HepG2 (cell line): ENCODE results near the gene CTNNA3. TPM values are rescaled to one million over a fixed set of nuclear protein-coding genes. Genes with fewer than 3 reads are reported as not detected.

ENCODE experiments used
- ATAC-seq: fragments of 200-7000 bp; cut with Tn5 transposase; 3 replicates; pipeline ENCODE4 v1.9.1; 2020; ENCODE audit warnings: mild to moderate bottlenecking, moderate library complexity
- BruUV-seq: library from RNA; stranded (reverse); fragments of 400-500 nt; replicated peaks from 2 replicates; lab custom pipeline; 2021; lab: Mats Ljungman, UMichigan
- CTCF ChIA-PET: fragments of 300-600 bp; formaldehyde crosslinking; extraction: SDS; loops from one replicate; lab custom pipeline; 2021; ENCODE audit warnings: low total read pairs, inconsistent platforms, low intra/inter-chr PET ratio; lab: Yijun Ruan, JAX
- POLR2A ChIA-PET: fragments of 350-600 bp; sonication (Branson Sonifier 250); formaldehyde crosslinking; loops from one replicate; lab custom pipeline; 2020; ENCODE audit warnings: antibody characterized with exemption, inconsistent platforms; lab: Yijun Ruan, JAX
- DNase-seq: peaks from one replicate; pipeline ENCODE4 v3.0.0-alpha.2; 2015; ENCODE audit warnings: low spot score
- FAIRE-seq: peaks from 3 replicates; lab custom pipeline; 2011; peaks lifted over from hg19 to GRCh38; lab: Jason Lieb, UNC
- H2AFZ ChIP-seq: one replicate; pipeline ENCODE4 v1.6.1; 2011; ENCODE audit warnings: low read length, inconsistent platforms
- H3K27ac ChIP-seq: fragments of 300-600 bp; 3 replicates; pipeline ENCODE4 v1.8.0; 2011; ENCODE audit warnings: mixed run types, mild to moderate bottlenecking, mixed read lengths, low read length, inconsistent platforms; ENCODE audit not compliant: insufficient read depth; ENCODE audit errors: extremely low read length
- H3K27me3 ChIP-seq, 2 experiments: fragments of 200-600 bp in 1 of 2; 2 replicates in 1 of 2; 3 replicates in 1 of 2; pipeline versions ENCODE4 v1.6.0 to v1.8.0; 2011; ENCODE audit warnings: low read length in 2 of 2, mild to moderate bottlenecking in 2 of 2, moderate library complexity in 2 of 2, inconsistent platforms in 1 of 2; ENCODE audit not compliant: insufficient read depth in 2 of 2, control insufficient read depth in 1 of 2
- H3K36me3 ChIP-seq, 2 experiments: fragments of 200-600 bp in 1 of 2; replicated peaks in 1 of 2; 2 replicates in 1 of 2; 3 replicates in 1 of 2; pipeline versions ENCODE4 v1.5.1 to v1.8.0; 2011; ENCODE audit warnings: low read length in 2 of 2, inconsistent platforms in 1 of 2; ENCODE audit not compliant: insufficient read depth in 2 of 2, control insufficient read depth in 1 of 2
- H3K4me1 ChIP-seq: 2 replicates; pipeline ENCODE4 v1.5.1; 2012; ENCODE audit warnings: low read length, inconsistent platforms; ENCODE audit not compliant: insufficient read depth
- H3K4me2 ChIP-seq: 2 replicates; pipeline ENCODE4 v1.6.0; 2011; ENCODE audit warnings: low read depth, low read length, inconsistent platforms
- H3K4me3 ChIP-seq, 3 experiments: fragments of 200-600 bp in 1 of 3; sonication (generic), shearing (Covaris generic) in 1 of 3; replicated peaks in 1 of 3; 2 replicates each; pipeline ENCODE4 v1.5.1; 2011 to 2016; ENCODE audit warnings: low read length in 3 of 3, inconsistent platforms in 2 of 3, low read depth in 2 of 3, mild to moderate bottlenecking in 2 of 3, control low read depth in 1 of 3, mixed read lengths in 1 of 3; ENCODE audit not compliant: insufficient read depth in 1 of 3
- H3K79me2 ChIP-seq: one replicate; pipeline ENCODE4 v1.6.1; 2011; ENCODE audit warnings: low read length, inconsistent platforms; ENCODE audit not compliant: insufficient read depth
- H3K9ac ChIP-seq: 2 replicates; pipeline ENCODE4 v1.6.0; 2011; ENCODE audit warnings: mild to moderate bottlenecking, low read depth, low read length, inconsistent platforms; ENCODE audit not compliant: insufficient read depth
- H3K9me3 ChIP-seq: 2 replicates; pipeline ENCODE4 v1.5.1; 2012; ENCODE audit warnings: mild to moderate bottlenecking, low read length
- H4K20me1 ChIP-seq: 2 replicates; pipeline ENCODE4 v1.6.0; 2011; ENCODE audit warnings: inconsistent platforms, mild to moderate bottlenecking, low read length, moderate library complexity; ENCODE audit not compliant: insufficient read depth
- CEBPG ChIP-seq: IDR thresholded peaks from 2 replicates; pipeline ENCODE4 v1.6.1; 2016
- CHD2 ChIP-seq: IDR thresholded peaks from 2 replicates; pipeline ENCODE4 v1.6.1; 2011; ENCODE audit warnings: low read depth, low read length, improper control_type of control experiment
- HNRNPH1 ChIP-seq: fragments of 200-400 bp; formaldehyde crosslinking; optimal IDR thresholded peaks from 2 replicates; pipeline ENCODE3; 2017; ENCODE audit warnings: mild to moderate bottlenecking, low read depth, low read length
- HOXA9 ChIP-seq: sonication (generic); formaldehyde crosslinking; IDR thresholded peaks from 2 replicates; pipeline ENCODE4 v1.8.1; 2022; ENCODE audit warnings: missing genetic modification reagents, mild to moderate bottlenecking, moderate library complexity, borderline replicate concordance
- IRF2 ChIP-seq: IDR thresholded peaks from 2 replicates; pipeline ENCODE4 v1.6.1; 2018; ENCODE audit warnings: missing genetic modification reagents, missing compliant biosample characterization
- PHF5A ChIP-seq: IDR thresholded peaks from one replicate; pipeline ENCODE4 v1.6.1; 2018; ENCODE audit warnings: low read depth, missing genetic modification reagents; ENCODE audit not compliant: unreplicated experiment
- POGZ ChIP-seq: sonication (generic); formaldehyde crosslinking; IDR thresholded peaks from 2 replicates; pipeline ENCODE4 v1.4.0; 2020; ENCODE audit warnings: mild to moderate bottlenecking, missing genetic modification reagents
- SNRNP70 ChIP-seq: fragments of 200-400 bp; formaldehyde crosslinking; IDR thresholded peaks from 2 replicates; pipeline ENCODE4 v1.6.1; 2017; ENCODE audit warnings: mild to moderate bottlenecking, low read depth, low read length, moderate library complexity
- STAT6 ChIP-seq: sonication (generic); formaldehyde crosslinking; IDR thresholded peaks from 2 replicates; pipeline ENCODE4 v1.4.0; 2020; ENCODE audit warnings: missing genetic modification reagents, mild to moderate bottlenecking, borderline replicate concordance
- ZFP36L1 ChIP-seq: sonication (generic); formaldehyde crosslinking; IDR thresholded peaks from 2 replicates; pipeline ENCODE4 v1.8.0; 2022; ENCODE audit warnings: mild to moderate bottlenecking, missing genetic modification reagents, moderate library complexity
- ZMAT5 ChIP-seq: sonication (generic); formaldehyde crosslinking; IDR thresholded peaks from 2 replicates; pipeline ENCODE4 v1.5.0; 2020; ENCODE audit warnings: mild to moderate bottlenecking, low read depth, missing genetic modification reagents, borderline replicate concordance
- WGBS: methylation state at CpG from one replicate; pipeline ENCODE4 v1.1.6; 2017; ENCODE audit warnings: low lambda C conversion rate; 5-methylcytosine and 5-hydroxymethylcytosine counted together
- in situ Hi-C: cut with HindIII; loops from 2 replicates; pipeline ENCODE4 v1.10.0; 2017; ENCODE audit warnings: low pct_unique_long_range_greater_than_20kb; ENCODE audit not compliant: extremely low pct_ligation_motif_present
- intact Hi-C: fragments of 100-400 bp; cut with micrococcal nuclease; formaldehyde crosslinking; loops from one replicate; pipeline ENCODE4 v1.10.0; 2022; ENCODE audit not compliant: unreplicated experiment
- polyA plus RNA-seq, 8 experiments: library from polyadenylated mRNA; depleted of rRNA in 3 of 8; stranded (reverse) in 7 of 8; unstranded in 1 of 8; fragments of >200 nt; fragmentation: Illumina TruSeq in 4 of 8; extraction: Trizol in 4 of 8; gene quantifications; 2 replicates each; pipeline versions ENCODE4 v1.2.1 to v1.2.3, GENCODE V29; 2011 to 2016; ENCODE audit warnings: low read depth in 4 of 8, missing spikeins in 1 of 8, mixed read lengths in 1 of 8; ENCODE audit not compliant: insufficient read depth in 1 of 8
- total RNA-seq, 5 experiments: library from RNA; depleted of rRNA; stranded (reverse); fragments of >200 nt; fragmentation: Illumina TruSeq; extraction: Trizol; gene quantifications; 2 replicates each; pipeline ENCODE4 v1.2.3, GENCODE V29; 2016; ENCODE audit warnings: low read depth in 1 of 5
- TF ChIP-seq, protein P1 (sequence below): sonication (generic); formaldehyde crosslinking; IDR thresholded peaks from 2 replicates; pipeline ENCODE4 v1.5.0; 2020; ENCODE audit warnings: missing genetic modification reagents, mild to moderate bottlenecking, borderline replicate concordance
- TF ChIP-seq, protein P2 (sequence below): sonication (generic); formaldehyde crosslinking; conservative IDR thresholded peaks from 2 replicates; pipeline ENCODE4 v1.8.0; 2022; ENCODE audit warnings: low read depth, missing genetic modification reagents

Gene CTNNA3
- total and polyA plus RNA-seq, 2 of the 13 experiments (the other 11 are each of a cell fraction or from before 2014, with no cell fraction given): not detected

GRCh38 chr10:67257427-67258144 lies 438.4 kb downstream of the CTNNA3 start:
- no peak for ATAC-seq
- H3K4me2 ChIP-seq: no peak overlapping the region; the same call in 1 of the 2 replicates
- POLR2A ChIA-PET: no interaction called here

More at GRCh38 chr10:67257427-67258144, 438.4 kb downstream of the CTNNA3 start:
- WGBS: 5% methylated on average over 4 of the region's 4 CpGs
- FAIRE-seq (no peak), DNase-seq (no peak)
- Histone ChIP-seq H3K9me3 (no peaks in the 10 kb centered on the region), H3K4me1 (peaks cover 7% of the 10 kb centered on the region; the same call in 1 of the 2 replicates), H3K27ac (no peak overlapping the region), H3K79me2 (no peaks in the 10 kb centered on the region), H3K27me3 (no peaks in the 10 kb centered on the region), H3K36me3 (no peaks in the 10 kb centered on the region), H2AFZ (no peak overlapping the region), H4K20me1 (no peaks in the 10 kb centered on the region), H3K4me3 (no peak overlapping the region), H3K9ac (no peak overlapping the region)
- TF ChIP-seq HNRNPH1: no peak
- no peak for TF ChIP-seq POGZ
- no peak for TF ChIP-seq IRF2 (CRISPR knock-in tag)
- TF ChIP-seq CHD2: no peak
- TF ChIP-seq PHF5A (CRISPR knock-in tag): no peak
- no peak for TF ChIP-seq STAT6 (CRISPR knock-in tag)
- no peak for TF ChIP-seq SNRNP70
- TF ChIP-seq CEBPG: no peak
- TF ChIP-seq ZMAT5 (CRISPR knock-in tag): no peak
- TF ChIP-seq, protein P1, sequence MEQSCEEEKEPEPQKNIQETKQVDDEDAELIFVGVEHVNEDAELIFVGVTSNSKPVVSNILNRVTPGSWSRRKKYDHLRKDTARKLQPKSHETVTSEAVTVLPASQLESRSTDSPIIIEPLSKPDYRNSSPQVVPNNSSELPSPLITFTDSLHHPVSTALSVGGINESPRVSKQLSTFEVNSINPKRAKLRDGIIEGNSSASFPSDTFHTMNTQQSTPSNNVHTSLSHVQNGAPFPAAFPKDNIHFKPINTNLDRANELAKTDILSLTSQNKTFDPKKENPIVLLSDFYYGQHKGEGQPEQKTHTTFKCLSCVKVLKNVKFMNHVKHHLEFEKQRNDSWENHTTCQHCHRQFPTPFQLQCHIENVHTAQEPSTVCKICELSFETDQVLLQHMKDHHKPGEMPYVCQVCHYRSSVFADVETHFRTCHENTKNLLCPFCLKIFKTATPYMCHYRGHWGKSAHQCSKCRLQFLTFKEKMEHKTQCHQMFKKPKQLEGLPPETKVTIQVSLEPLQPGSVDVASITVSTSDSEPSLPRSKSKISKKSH: no peak
- TF ChIP-seq HOXA9 (CRISPR knock-in tag): no peak
- TF ChIP-seq ZFP36L1 (CRISPR knock-in tag): no peak
- TF ChIP-seq, protein P2, sequence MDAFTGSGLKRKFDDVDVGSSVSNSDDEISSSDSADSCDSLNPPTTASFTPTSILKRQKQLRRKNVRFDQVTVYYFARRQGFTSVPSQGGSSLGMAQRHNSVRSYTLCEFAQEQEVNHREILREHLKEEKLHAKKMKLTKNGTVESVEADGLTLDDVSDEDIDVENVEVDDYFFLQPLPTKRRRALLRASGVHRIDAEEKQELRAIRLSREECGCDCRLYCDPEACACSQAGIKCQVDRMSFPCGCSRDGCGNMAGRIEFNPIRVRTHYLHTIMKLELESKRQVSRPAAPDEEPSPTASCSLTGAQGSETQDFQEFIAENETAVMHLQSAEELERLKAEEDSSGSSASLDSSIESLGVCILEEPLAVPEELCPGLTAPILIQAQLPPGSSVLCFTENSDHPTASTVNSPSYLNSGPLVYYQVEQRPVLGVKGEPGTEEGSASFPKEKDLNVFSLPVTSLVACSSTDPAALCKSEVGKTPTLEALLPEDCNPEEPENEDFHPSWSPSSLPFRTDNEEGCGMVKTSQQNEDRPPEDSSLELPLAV (CRISPR knock-in tag): no peak
- BruUV-seq: no TSS peak
- intact Hi-C loops (no loop called here), in situ Hi-C loops (no loop called here)
- CTCF ChIA-PET: no interaction called here
